Mucosa of gallbladder (tissue), 1 donor: ENCODE measurements around the gene LEF1. TPM values are rescaled to one million over a fixed set of nuclear protein-coding genes. Genes with fewer than 3 reads are reported as not detected.

Source experiments
- DNase-seq: peaks from one replicate; pipeline ENCODE4 v3.0.0-alpha.2; 2020; ENCODE audit warnings: low spot score
- total RNA-seq: library from RNA; stranded (reverse); gene quantifications from one replicate; pipeline ENCODE4 v1.2.1, GENCODE V29; 2021
- donor health status: DM: no; HTN: no; CAD: no.

The LEF1 gene
- total RNA-seq, 1 donor from 2014 or later: 5.2 TPM

GRCh38 chr4:108149588-108150380 lies 18.9 kb downstream of the LEF1 start:
- DNase-seq: no peak

- DNase-seq: no peak
These were observed 20.4 kb downstream of the LEF1 start for GRCh38 chr4:108148316-108148715.

GRCh38 chr4:108146819-108147218 lies 21.9 kb downstream of the LEF1 start:
- DNase-seq: no peak

- no peak for DNase-seq
These were observed 22.4 kb downstream of the LEF1 start for GRCh38 chr4:108146336-108146735.

- DNase-seq: no peak
These were observed 24.3 kb downstream of the LEF1 start for GRCh38 chr4:108144451-108144850.

GRCh38 chr4:108143515-108143914 lies 25.2 kb downstream of the LEF1 start:
- DNase-seq: no peak

- no peak for DNase-seq
These were observed 25.9 kb downstream of the LEF1 start for GRCh38 chr4:108142870-108143269.

GRCh38 chr4:108141213-108141950 lies 27.4 kb downstream of the LEF1 start:
- no peak for DNase-seq

GRCh38 chr4:108140328-108140727 lies 28.4 kb downstream of the LEF1 start:
- DNase-seq: no peak

GRCh38 chr4:108139089-108139488 lies 29.6 kb downstream of the LEF1 start:
- DNase-seq: no peak

GRCh38 chr4:108135549-108136209 lies 33.1 kb downstream of the LEF1 start:
- DNase-seq: no peak

- DNase-seq: no peak
These were observed 37.8 kb downstream of the LEF1 start for GRCh38 chr4:108130955-108131354.

- DNase-seq: no peak
These were observed 39.5 kb downstream of the LEF1 start for GRCh38 chr4:108129196-108129595.

GRCh38 chr4:108126806-108127205 lies 41.9 kb downstream of the LEF1 start:
- DNase-seq: no peak

GRCh38 chr4:108120789-108121188 lies 47.9 kb downstream of the LEF1 start:
- no peak for DNase-seq

- no peak for DNase-seq
These were observed 49.4 kb downstream of the LEF1 start for GRCh38 chr4:108119199-108119800.

GRCh38 chr4:108118505-108118904 lies 50.2 kb downstream of the LEF1 start:
- DNase-seq: no peak

- no peak for DNase-seq
These were observed 51.1 kb downstream of the LEF1 start for GRCh38 chr4:108117418-108118182.

GRCh38 chr4:108116423-108117168 lies 52.1 kb downstream of the LEF1 start:
- no peak for DNase-seq

GRCh38 chr4:108115168-108115526 lies 53.6 kb downstream of the LEF1 start:
- DNase-seq: no peak

- no peak for DNase-seq
These were observed 54.2 kb downstream of the LEF1 start for GRCh38 chr4:108114503-108114902.
